IPS DF 19.7 (cell line): Measurements from ENCODE around the gene TTC22.

Experiments
- DNase-seq: peaks from one replicate; pipeline ENCODE4 v3.0.0-alpha.2; 2013; ENCODE audit warnings: low read depth, low spot score

The TTC22 gene

GRCh38 chr1:54751426-54751825 lies 49.7 kb downstream of the TTC22 start:
- DNase-seq = no peak

DNA sequence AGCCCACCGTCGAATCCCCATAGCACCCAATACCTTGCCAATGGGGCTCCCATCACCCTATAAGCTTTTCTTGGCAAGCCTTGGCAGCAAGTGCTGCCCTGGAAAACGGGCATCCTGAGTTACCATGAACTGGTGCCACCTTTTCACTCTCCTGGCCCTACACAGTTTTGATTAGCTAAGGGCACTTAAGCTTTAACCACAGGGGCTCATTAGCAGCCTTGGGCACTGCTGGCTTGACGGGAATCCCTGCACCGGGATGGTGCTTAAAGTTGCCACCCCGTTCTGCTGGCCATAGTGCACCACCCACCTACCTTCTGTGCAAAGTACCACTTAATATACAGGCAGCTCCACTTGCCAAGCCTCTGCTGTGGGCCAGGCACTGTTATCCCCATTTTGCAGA lies 50.5 kb downstream of the TTC22 start:
- no peak for DNase-seq

DNA sequence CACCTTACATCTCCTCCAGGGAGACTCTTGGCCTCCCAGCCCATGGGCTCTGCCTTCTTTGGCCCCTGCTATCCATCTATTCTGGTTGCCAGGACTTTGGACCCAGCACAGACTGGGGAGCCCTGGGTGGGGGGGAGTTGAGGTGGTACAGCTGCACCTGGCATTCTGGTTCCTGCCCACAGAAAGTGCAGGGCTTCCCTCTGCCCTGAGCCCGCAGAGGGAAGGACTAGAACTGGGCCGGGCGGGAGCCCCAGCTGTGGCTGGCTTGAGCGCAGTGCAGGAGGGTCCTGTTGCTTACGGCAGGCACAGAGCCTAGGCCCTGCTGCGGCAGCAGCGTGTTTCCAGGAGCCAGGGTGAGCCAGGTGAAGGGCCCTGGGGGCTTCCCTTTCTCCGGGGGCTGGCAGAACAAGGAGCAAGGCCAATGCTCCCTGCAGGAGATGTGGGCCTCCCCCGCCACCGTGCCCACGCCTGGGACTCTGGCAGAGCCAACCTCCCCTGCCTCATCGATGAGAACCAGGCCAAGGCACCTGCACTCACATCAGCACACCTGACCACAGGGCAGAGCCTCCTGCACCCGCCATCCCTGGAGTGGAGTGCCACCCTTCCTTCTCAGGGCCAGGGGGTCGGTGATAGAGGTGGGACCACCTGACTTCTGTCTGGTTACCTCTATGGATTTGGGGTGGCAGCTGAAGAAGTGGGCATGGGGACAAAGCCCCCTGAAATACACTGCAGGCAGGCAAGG lies 52.9 kb downstream of the TTC22 start:
- DNase-seq = no peak

DNA sequence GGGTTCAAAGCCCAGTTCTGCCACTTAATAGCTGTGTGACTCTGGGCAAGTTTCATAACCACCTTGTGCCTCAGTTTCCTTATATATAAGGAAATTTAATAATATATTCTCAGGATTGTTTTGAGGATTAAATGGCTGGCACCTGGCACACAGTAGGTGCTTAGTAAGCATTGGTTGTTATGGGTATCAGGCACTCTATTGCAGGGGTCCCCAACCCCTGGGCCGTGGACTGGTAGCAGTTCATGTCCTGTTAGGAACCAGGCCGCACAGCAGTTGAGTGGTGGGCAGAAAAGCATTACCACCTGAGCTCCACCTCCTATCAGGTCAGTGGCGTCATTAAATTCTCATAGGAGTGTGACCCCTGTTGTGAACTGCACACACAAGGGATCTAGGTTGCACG lies 55.3 kb downstream of the TTC22 start:
- DNase-seq = no peak

- no peak for DNase-seq
Measured at GRCh38 chr1:54745274-54745673, 55.8 kb downstream of the TTC22 start.

GRCh38 chr1:54744696-54745095 lies 56.4 kb downstream of the TTC22 start:
- DNase-seq = no peak

DNA sequence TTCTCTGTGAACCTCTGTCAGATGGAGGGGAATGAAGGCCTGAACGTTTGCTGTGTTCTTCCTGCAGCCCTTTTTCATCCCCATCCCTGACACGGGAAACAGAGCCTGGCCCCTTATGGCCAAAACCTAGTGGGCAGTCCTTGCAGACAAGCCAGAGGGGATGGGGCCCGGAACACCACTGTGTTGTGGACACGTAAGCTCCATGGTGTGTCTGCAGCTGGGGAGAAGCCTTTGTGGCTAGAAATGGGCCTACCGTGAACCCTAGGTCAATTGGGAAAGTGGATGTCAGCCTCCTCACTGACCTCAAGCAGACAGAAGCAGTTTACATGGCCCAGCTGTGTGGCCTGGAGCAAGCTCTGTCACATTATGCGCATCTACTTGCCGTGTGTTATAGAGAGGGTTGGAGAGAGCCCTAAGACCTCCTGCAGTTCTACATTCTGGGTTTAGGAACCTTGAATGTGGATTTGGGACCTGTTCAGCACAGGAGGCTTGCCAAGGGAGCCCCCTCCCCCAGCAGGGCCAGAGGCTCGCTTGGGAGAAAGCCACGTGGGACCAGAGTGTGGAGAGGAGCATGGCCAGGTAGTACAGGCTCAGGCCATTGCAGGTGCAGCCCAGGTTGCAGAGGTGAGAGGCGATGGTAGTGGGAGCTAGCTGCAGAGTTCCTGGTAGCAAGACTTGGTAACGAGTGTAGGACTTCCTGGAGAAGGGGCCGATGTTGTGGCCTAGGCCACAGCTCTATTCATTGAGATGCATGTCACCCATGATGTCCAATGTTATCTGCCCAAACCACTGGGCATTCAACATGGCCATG lies 57.5 kb downstream of the TTC22 start:
- DNase-seq = no peak

DNA sequence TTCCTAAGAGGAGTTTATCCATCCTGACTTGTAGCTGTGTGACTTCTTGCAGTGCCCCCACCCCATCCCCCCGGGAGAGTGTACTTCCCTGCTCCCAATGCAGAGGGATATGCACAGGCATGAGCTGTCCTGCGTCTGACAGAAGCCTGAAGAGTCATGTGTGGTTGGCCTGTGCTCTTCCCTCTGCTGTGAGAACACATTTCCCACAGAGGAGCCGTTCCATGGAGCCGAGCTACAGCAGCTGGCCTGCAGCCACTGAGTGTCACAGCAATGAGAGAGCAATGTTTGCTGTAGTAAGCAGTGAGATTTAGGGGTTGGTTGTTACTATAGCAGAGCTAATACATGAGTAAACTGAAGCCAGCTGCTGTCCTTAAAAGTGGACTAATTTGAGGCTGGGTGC lies 58.8 kb downstream of the TTC22 start:
- DNase-seq = no peak

GRCh38 chr1:54741531-54741930 lies 59.6 kb downstream of the TTC22 start:
- no peak for DNase-seq

GRCh38 chr1:54738244-54738643 lies 62.9 kb downstream of the TTC22 start:
- DNase-seq = no peak

- DNase-seq = no peak
Measured at GRCh38 chr1:54736685-54737084, 64.4 kb downstream of the TTC22 start.
